Esophagus squamous epithelium (tissue), 4 donors: ENCODE results near the gene MAPKAP1.

Experiments
- CTCF ChIP-seq, 6 experiments: fragments of 450-650 bp in 4 of 6; fragments of 200-600 bp in 2 of 6; sonication (generic) in 2 of 6; IDR thresholded peaks; one replicate each; pipeline ENCODE4 v1.5.1; 2016 to 2019; ENCODE audit warnings: antibody characterized with exemption in 6 of 6, mild to moderate bottlenecking in 4 of 6, moderate library complexity in 4 of 6
- POLR2A ChIP-seq, 4 donors: fragments of 450-650 bp; IDR thresholded peaks; one replicate each; pipeline ENCODE4 v1.6.1; 2017; ENCODE audit warnings: antibody characterized with exemption in 4 of 4, mild to moderate bottlenecking in 4 of 4, moderate library complexity in 3 of 4

- TF ChIP-seq CTCF (IDR thresholded peaks at IDR 0.05) (no peak), POLR2A (IDR thresholded peaks at IDR 0.05) (no peak)
These were observed 57.2 kb downstream of the MAPKAP1 start for GRCh38 chr9:125649826-125650225.
